NT2/D1 (cell line): ENCODE data around the gene KANK4.

ENCODE experiments used
- YY1 ChIP-seq: IDR thresholded peaks from 2 replicates; pipeline ENCODE4 v1.6.1; 2011; ENCODE audit not compliant: insufficient read length, insufficient read depth
- ZNF274 ChIP-seq: IDR thresholded peaks from 2 replicates; pipeline ENCODE4 v1.6.1; 2011; ENCODE audit warnings: mild to moderate bottlenecking, low read depth, low read length

DNA sequence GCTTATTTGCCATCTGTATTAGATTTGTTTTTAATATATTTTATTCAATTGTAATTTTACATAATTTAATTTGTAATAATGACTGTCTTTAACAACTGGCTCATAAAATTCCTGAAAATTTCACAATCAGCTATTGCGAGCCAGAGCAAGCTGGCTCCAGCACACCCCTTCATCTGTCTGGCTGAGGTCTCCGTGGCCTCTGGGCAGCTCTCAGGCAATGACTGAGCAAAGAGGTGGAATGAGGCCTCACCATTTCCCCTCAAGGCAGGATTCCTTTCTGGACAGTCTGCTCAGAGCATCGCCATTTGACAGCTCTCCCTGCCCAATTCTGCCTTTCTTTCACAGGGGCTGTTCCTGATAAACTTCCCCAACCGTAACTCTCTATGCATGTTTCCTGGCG is 5.8 kb upstream of the KANK4 start:
- no peak for TF ChIP-seq ZNF274
- no peak for TF ChIP-seq YY1
